Nucleus accumbens (tissue), 56 donors: ENCODE data around the gene VCAM1.

Experiments
- DNase-seq, 56 donors: peaks; one replicate each; lab custom pipeline; 2025; lab: John Stamatoyannopoulos, UW

Gene VCAM1

GRCh38 chr1:100722221-100722620 lies 2.7 kb downstream of the VCAM1 start:
- DNase-seq, result no peak

GRCh38 chr1:100724281-100724680 lies 4.7 kb downstream of the VCAM1 start:
- DNase-seq, result no peak

GRCh38 chr1:100730130-100730529 lies 10.6 kb downstream of the VCAM1 start:
- no peak for DNase-seq

- no peak for DNase-seq
These were observed 11.8 kb downstream of the VCAM1 start for GRCh38 chr1:100731309-100731708.

GRCh38 chr1:100731758-100732157 lies 12.2 kb downstream of the VCAM1 start:
- DNase-seq, result no peak

GRCh38 chr1:100734676-100735075 lies 15.1 kb downstream of the VCAM1 start:
- no peak for DNase-seq

GRCh38 chr1:100735244-100735643 lies 15.7 kb downstream of the VCAM1 start:
- peak in 4 of 56 donors; percentile 2 to 16 (median 15) for DNase-seq

GRCh38 chr1:100736324-100736723 lies 16.8 kb downstream of the VCAM1 start:
- DNase-seq, result peak in 1 of 56 donors; percentile 1

GRCh38 chr1:100736746-100737145 lies 17.2 kb downstream of the VCAM1 start:
- no peak for DNase-seq

GRCh38 chr1:100746542-100746932 lies 27.0 kb downstream of the VCAM1 start:
- DNase-seq, result no peak

- DNase-seq, result peak in 1 of 56 donors; percentile 27
These were observed 28.2 kb downstream of the VCAM1 start for GRCh38 chr1:100747771-100748170.

- DNase-seq, result no peak
These were observed 30.7 kb downstream of the VCAM1 start for GRCh38 chr1:100750005-100750885.

- DNase-seq, result no peak
These were observed 33.2 kb downstream of the VCAM1 start for GRCh38 chr1:100752791-100753190.

- no peak for DNase-seq
These were observed 38.4 kb downstream of the VCAM1 start for GRCh38 chr1:100757946-100758345.

- DNase-seq, result no peak
These were observed 39.6 kb downstream of the VCAM1 start for GRCh38 chr1:100759188-100759587.

- DNase-seq, result no peak
These were observed 41.0 kb downstream of the VCAM1 start for GRCh38 chr1:100760511-100760910.

GRCh38 chr1:100762461-100762860 lies 42.9 kb downstream of the VCAM1 start:
- DNase-seq, result no peak

GRCh38 chr1:100767176-100767890 lies 47.8 kb downstream of the VCAM1 start:
- DNase-seq, result no peak

GRCh38 chr1:100769323-100769722 lies 49.8 kb downstream of the VCAM1 start:
- no peak for DNase-seq

GRCh38 chr1:100769906-100770646 lies 50.5 kb downstream of the VCAM1 start:
- no peak for DNase-seq

GRCh38 chr1:100773444-100773843 lies 53.9 kb downstream of the VCAM1 start:
- DNase-seq, result no peak
